Keratinocyte (primary cell): ENCODE data around the gene HBP1. TPM values are rescaled to one million over a fixed set of nuclear protein-coding genes. Genes with fewer than 3 reads are reported as not detected.

Experiments
- DNase-seq: peaks from one replicate; pipeline ENCODE4 v3.0.0-alpha.2; 2011; ENCODE audit warnings: low read depth, missing footprints, low spot score
- FAIRE-seq: peaks from 2 replicates; lab custom pipeline; 2011; peaks lifted over from hg19 to GRCh38; lab: Jason Lieb, UNC
- H2AFZ ChIP-seq: 2 replicates; pipeline ENCODE4 v1.6.0; 2012; ENCODE audit warnings: low read length, control low read depth, inconsistent platforms; ENCODE audit not compliant: control insufficient read depth
- H3K27ac ChIP-seq: 2 replicates; pipeline ENCODE4 v1.5.1; 2011; ENCODE audit warnings: low read length; ENCODE audit not compliant: control insufficient read depth, insufficient read depth
- H3K27me3 ChIP-seq: 3 replicates; pipeline ENCODE4 v1.6.0; 2011; ENCODE audit warnings: low read length; ENCODE audit not compliant: control insufficient read depth, insufficient read depth; ENCODE audit errors: extremely low read depth
- H3K36me3 ChIP-seq, 2 experiments: 2 replicates in 1 of 2; 3 replicates in 1 of 2; pipeline ENCODE4 v1.5.1; 2011; ENCODE audit warnings: low read length in 2 of 2, mild to moderate bottlenecking in 1 of 2; ENCODE audit not compliant: control insufficient read depth in 2 of 2, insufficient read depth in 2 of 2; ENCODE audit errors: extremely low read depth in 1 of 2
- H3K4me1 ChIP-seq: 3 replicates; pipeline ENCODE4 v1.5.1; 2011; ENCODE audit warnings: low read length; ENCODE audit not compliant: control insufficient read depth, insufficient read depth; ENCODE audit errors: extremely low read depth
- H3K4me2 ChIP-seq: 3 replicates; pipeline ENCODE4 v1.6.0; 2011; ENCODE audit warnings: low read depth, low read length; ENCODE audit not compliant: control insufficient read depth, insufficient read depth; ENCODE audit errors: extremely low read depth
- H3K4me3 ChIP-seq, 3 experiments: fragments of 200-600 bp in 1 of 3; sonication (generic) in 1 of 3; 2 replicates in 2 of 3; 3 replicates in 1 of 3; pipeline ENCODE4 v1.5.1; 2011 to 2016; ENCODE audit warnings: low read length in 3 of 3, mild to moderate bottlenecking in 3 of 3, control low read depth in 2 of 3, inconsistent platforms in 1 of 3, low read depth in 1 of 3, mixed read lengths in 1 of 3, mixed run types in 1 of 3, moderate library complexity in 1 of 3; ENCODE audit not compliant: control insufficient read depth in 2 of 3, insufficient read depth in 2 of 3; ENCODE audit errors: extremely low read depth in 1 of 3
- H3K79me2 ChIP-seq: 2 replicates; pipeline ENCODE4 v1.6.0; 2012; ENCODE audit warnings: low read length; ENCODE audit not compliant: control insufficient read depth, insufficient read depth
- H3K9ac ChIP-seq: 3 replicates; pipeline ENCODE4 v1.6.0; 2011; ENCODE audit warnings: low read length; ENCODE audit not compliant: control insufficient read depth, insufficient read depth; ENCODE audit errors: extremely low read depth
- H3K9me1 ChIP-seq: 3 replicates; pipeline ENCODE4 v1.6.0; 2011; ENCODE audit warnings: low read length; ENCODE audit not compliant: control insufficient read depth, insufficient read depth; ENCODE audit errors: extremely low read depth
- H3K9me3 ChIP-seq: 2 replicates; pipeline ENCODE4 v1.5.1; 2012; ENCODE audit warnings: low read depth, low read length; ENCODE audit not compliant: control insufficient read depth
- H4K20me1 ChIP-seq: 3 replicates; pipeline ENCODE4 v1.6.0; 2011; ENCODE audit warnings: low read length; ENCODE audit not compliant: control insufficient read depth, insufficient read depth; ENCODE audit errors: extremely low read depth
- CTCF ChIP-seq, 3 experiments: IDR thresholded peaks in 1 of 3; conservative IDR thresholded peaks in 1 of 3; optimal IDR thresholded peaks in 1 of 3; 2 replicates in 2 of 3; 3 replicates in 1 of 3; pipeline versions ENCODE3 to v1.5.1; 2011; ENCODE audit warnings: low read length in 3 of 3, mild to moderate bottlenecking in 3 of 3, moderate library complexity in 2 of 3, control low read depth in 1 of 3, inconsistent platforms in 1 of 3; ENCODE audit not compliant: insufficient read depth in 2 of 3; ENCODE audit errors: extremely low read depth in 1 of 3
- EZH2 ChIP-seq: IDR thresholded peaks from one replicate; pipeline ENCODE4 v1.6.1; 2012; ENCODE audit warnings: inconsistent platforms, mild to moderate bottlenecking, low read length, moderate library complexity
- dilution Hi-C: fragments of 300-500 bp; cut with MboI; formaldehyde crosslinking; loops from one replicate; pipeline ENCODE4 v1.7.0; 2020; ENCODE audit warnings: low sequenced_read_pairs; ENCODE audit not compliant: extremely low pct_ligation_motif_present
- polyA plus RNA-seq, 5 experiments: library from polyadenylated mRNA; depleted of rRNA in 3 of 5; stranded (reverse) in 3 of 5; stranded (forward) in 1 of 5; unstranded in 1 of 5; fragments of >200 nt; gene quantifications; 1 replicate in 1 of 5; 2 replicates in 3 of 5; 3 replicates in 1 of 5; pipeline versions ENCODE4 v1.2.1 to v1.2.3, GENCODE V29; 2011 to 2012; ENCODE audit warnings: missing spikeins in 2 of 5, low read depth in 1 of 5, low replicate concordance in 1 of 5

Gene HBP1
- polyA plus RNA-seq, 1 donor (not counting 4 experiments of a cell fraction or from before 2014, with no cell fraction given): 42.8 TPM

GRCh38 chr7:107234436-107234835, 65.6 kb downstream of the HBP1 start:
- Histone ChIP-seq H3K4me3 (peak overlapping the region in 1 of 3 experiments; percentile 31), H3K79me2 (no peaks in the 10 kb centered on the region), H3K9me1 (no peaks in the 10 kb centered on the region), H3K9me3 (no peaks in the 10 kb centered on the region), H3K36me3 (no peaks in the 10 kb centered on the region), H2AFZ (no peak overlapping the region), H3K4me1 (peaks cover 54% of the 10 kb centered on the region), H3K27ac (peak overlapping the region; percentile 6), H3K27me3 (no peaks in the 10 kb centered on the region), H3K9ac (no peak overlapping the region), H4K20me1 (no peaks in the 10 kb centered on the region), H3K4me2 (peak overlapping the region; percentile 44)
- DNase-seq (no peak), FAIRE-seq (no peak)
- dilution Hi-C loops: no loop called here
- no peak for TF ChIP-seq CTCF (optimal IDR thresholded peaks at IDR 0.05 in 1 of 3, IDR thresholded peaks at IDR 0.05 in 1 of 3, conservative IDR thresholded peaks at IDR 0.05 in 1 of 3; ENCODE audit: extremely low read depth in 1 of 3, insufficient read depth in 2 of 3, low read length in 3 of 3)
- no peak for TF ChIP-seq EZH2

GRCh38 chr7:107236862-107237261, 68.1 kb downstream of the HBP1 start:
- no peaks in the 10 kb centered on the region for H3K9me3 ChIP-seq
- dilution Hi-C loops: no loop called here
- H4K20me1 ChIP-seq: no peaks in the 10 kb centered on the region
- no peak overlapping the region for H3K27ac ChIP-seq
- FAIRE-seq (no peak), DNase-seq (no peak)
- H3K4me3 ChIP-seq: no peak overlapping the region
- H3K9ac ChIP-seq: no peak overlapping the region
- peaks cover 32% of the 10 kb centered on the region for H3K4me1 ChIP-seq
- H3K27me3 ChIP-seq: no peaks in the 10 kb centered on the region
- TF ChIP-seq CTCF (optimal IDR thresholded peaks at IDR 0.05 in 1 of 3, IDR thresholded peaks at IDR 0.05 in 1 of 3, conservative IDR thresholded peaks at IDR 0.05 in 1 of 3; ENCODE audit: extremely low read depth in 1 of 3, insufficient read depth in 2 of 3, low read length in 3 of 3): no peak
- TF ChIP-seq EZH2: no peak
- H2AFZ ChIP-seq: no peak overlapping the region
- no peaks in the 10 kb centered on the region for H3K9me1 ChIP-seq
- no peaks in the 10 kb centered on the region for H3K36me3 ChIP-seq
- no peaks in the 10 kb centered on the region for H3K79me2 ChIP-seq
- H3K4me2 ChIP-seq: no peak overlapping the region
